SK-N-SH treated with all-trans-retinoic acid at 6 μM for 48 hours (cell line): Measurements from ENCODE around the gene XPR1.
"Not testable (repeated sequence)": the region's sequence is repeated elsewhere in the genome, so short reads cannot be mapped to it uniquely, and the experiment has no call there.

Source experiments
- ATAC-seq: fragments of 200-7000 bp; cut with Tn5 transposase; 3 replicates; pipeline ENCODE4 v1.9.1; 2020; ENCODE audit warnings: mild to moderate bottlenecking, moderate library complexity
- ARNTL ChIP-seq: fragments of 450-650 bp; formaldehyde crosslinking; IDR thresholded peaks from 2 replicates; pipeline ENCODE4 v1.5.0; 2020; ENCODE audit warnings: low read depth, mild to moderate bottlenecking, moderate library complexity, borderline replicate concordance
- BACH2 ChIP-seq: fragments of 250-450 bp; sonication (Bioruptor Pico); IDR thresholded peaks from 2 replicates; pipeline ENCODE4 v1.9.0; 2021; ENCODE audit warnings: mild to moderate bottlenecking, borderline replicate concordance
- CSDC2 ChIP-seq: fragments of 250-450 bp; sonication (Bioruptor Pico); IDR thresholded peaks from 2 replicates; pipeline ENCODE4 v1.5.0; 2020; ENCODE audit warnings: mild to moderate bottlenecking, moderate library complexity
- CSRNP3 ChIP-seq: fragments of 250-450 bp; sonication (Bioruptor Pico); IDR thresholded peaks from 2 replicates; pipeline ENCODE4 v1.5.1; 2021; ENCODE audit warnings: mild to moderate bottlenecking, moderate library complexity
- ESRRG ChIP-seq: fragments of 250-450 bp; sonication (Bioruptor Pico); IDR thresholded peaks from 2 replicates; pipeline ENCODE4 v1.6.1; 2021; ENCODE audit warnings: mild to moderate bottlenecking
- GLIS3 ChIP-seq: fragments of 250-450 bp; sonication (Bioruptor Pico); IDR thresholded peaks from 2 replicates; pipeline ENCODE4 v1.5.0; 2020; ENCODE audit warnings: mild to moderate bottlenecking, moderate library complexity
- ISL1 ChIP-seq: fragments of 250-450 bp; sonication (Bioruptor Pico); IDR thresholded peaks from 2 replicates; pipeline ENCODE4 v2.1.2; 2022; ENCODE audit warnings: mild to moderate bottlenecking, moderate library complexity
- OSR1 ChIP-seq: fragments of 250-450 bp; sonication (Bioruptor Pico); IDR thresholded peaks from 2 replicates; pipeline ENCODE4 v1.8.0; 2022; ENCODE audit warnings: moderate library complexity, mild to moderate bottlenecking, inconsistent platforms
- PATZ1 ChIP-seq: fragments of 250-450 bp; sonication (Bioruptor Pico); IDR thresholded peaks from 2 replicates; pipeline ENCODE4 v1.8.0; 2020; ENCODE audit warnings: mild to moderate bottlenecking, moderate library complexity, borderline replicate concordance
- PPARA ChIP-seq: fragments of 250-450 bp; sonication (Bioruptor Pico); IDR thresholded peaks from 2 replicates; pipeline ENCODE4 v1.5.0; 2020; ENCODE audit warnings: mild to moderate bottlenecking, borderline replicate concordance
- RARB ChIP-seq: fragments of 250-450 bp; sonication (Bioruptor Pico); IDR thresholded peaks from 2 replicates; pipeline ENCODE4 v1.8.0; 2021; ENCODE audit warnings: mild to moderate bottlenecking, moderate library complexity
- SNAI2 ChIP-seq: fragments of 250-450 bp; sonication (Bioruptor Pico); IDR thresholded peaks from 2 replicates; pipeline ENCODE4 v1.5.0; 2020; ENCODE audit warnings: mild to moderate bottlenecking, moderate library complexity
- TCF4 ChIP-seq: fragments of 250-450 bp; sonication (Bioruptor Pico); IDR thresholded peaks from 2 replicates; pipeline ENCODE4 v1.8.0; 2021; ENCODE audit warnings: mild to moderate bottlenecking, moderate library complexity, borderline replicate concordance
- TOX ChIP-seq: fragments of 250-450 bp; sonication (Bioruptor Pico); IDR thresholded peaks from 2 replicates; pipeline ENCODE4 v1.8.0; 2021; ENCODE audit warnings: mild to moderate bottlenecking, moderate library complexity, borderline replicate concordance
- ZFP3 ChIP-seq: fragments of 250-450 bp; sonication (Bioruptor Pico); IDR thresholded peaks from 2 replicates; pipeline ENCODE4 v1.5.0; 2020; ENCODE audit warnings: mild to moderate bottlenecking, moderate library complexity
- ZFP30 ChIP-seq: fragments of 450-650 bp; formaldehyde crosslinking; IDR thresholded peaks from 2 replicates; pipeline ENCODE4 v1.5.0; 2022; ENCODE audit warnings: mild to moderate bottlenecking, moderate library complexity
- ZNF565 ChIP-seq: fragments of 450-650 bp; formaldehyde crosslinking; conservative IDR thresholded peaks from 2 replicates; pipeline ENCODE4 v1.5.0; 2020; ENCODE audit warnings: low read depth, mild to moderate bottlenecking, moderate library complexity
- ZNF70 ChIP-seq: fragments of 450-650 bp; formaldehyde crosslinking; IDR thresholded peaks from 2 replicates; pipeline ENCODE4 v1.5.0; 2020; ENCODE audit warnings: mild to moderate bottlenecking, moderate library complexity
- ZNF8 ChIP-seq: fragments of 450-650 bp; formaldehyde crosslinking; IDR thresholded peaks from 2 replicates; pipeline ENCODE4 v1.5.0; 2020; ENCODE audit warnings: mild to moderate bottlenecking, moderate library complexity
- TF ChIP-seq, protein P1 (sequence below): fragments of 250-450 bp; sonication (Bioruptor Pico); IDR thresholded peaks from 2 replicates; pipeline ENCODE4 v1.8.0; 2021; ENCODE audit warnings: low read depth, mild to moderate bottlenecking, moderate library complexity, borderline replicate concordance
- TF ChIP-seq, protein P2 (sequence below): fragments of 250-450 bp; sonication (Bioruptor Pico); IDR thresholded peaks from 2 replicates; pipeline ENCODE4 v1.5.1; 2020; ENCODE audit warnings: low read depth, mild to moderate bottlenecking, moderate library complexity

The XPR1 gene

GRCh38 chr1:180854001-180854400 is 222.2 kb downstream of the XPR1 start (continued):
- TF ChIP-seq TOX (CRISPR knock-in tag) (no peak), ZNF70 (no peak; the same call in 1 of the 2 replicates), BACH2 (CRISPR knock-in tag) (no peak), ZFP30 (CRISPR knock-in tag) (no peak), ESRRG (no peak), ARNTL (CRISPR knock-in tag) (no peak)
- TF ChIP-seq, protein P1, sequence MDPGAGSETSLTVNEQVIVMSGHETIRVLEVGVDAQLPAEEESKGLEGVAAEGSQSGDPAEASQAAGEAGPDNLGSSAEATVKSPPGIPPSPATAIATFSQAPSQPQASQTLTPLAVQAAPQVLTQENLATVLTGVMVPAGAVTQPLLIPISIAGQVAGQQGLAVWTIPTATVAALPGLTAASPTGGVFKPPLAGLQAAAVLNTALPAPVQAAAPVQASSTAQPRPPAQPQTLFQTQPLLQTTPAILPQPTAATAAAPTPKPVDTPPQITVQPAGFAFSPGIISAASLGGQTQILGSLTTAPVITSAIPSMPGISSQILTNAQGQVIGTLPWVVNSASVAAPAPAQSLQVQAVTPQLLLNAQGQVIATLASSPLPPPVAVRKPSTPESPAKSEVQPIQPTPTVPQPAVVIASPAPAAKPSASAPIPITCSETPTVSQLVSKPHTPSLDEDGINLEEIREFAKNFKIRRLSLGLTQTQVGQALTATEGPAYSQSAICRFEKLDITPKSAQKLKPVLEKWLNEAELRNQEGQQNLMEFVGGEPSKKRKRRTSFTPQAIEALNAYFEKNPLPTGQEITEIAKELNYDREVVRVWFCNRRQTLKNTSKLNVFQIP (CRISPR knock-in tag), result no peak
- TF ChIP-seq, all 23 proteins: peak for 0

DNA sequence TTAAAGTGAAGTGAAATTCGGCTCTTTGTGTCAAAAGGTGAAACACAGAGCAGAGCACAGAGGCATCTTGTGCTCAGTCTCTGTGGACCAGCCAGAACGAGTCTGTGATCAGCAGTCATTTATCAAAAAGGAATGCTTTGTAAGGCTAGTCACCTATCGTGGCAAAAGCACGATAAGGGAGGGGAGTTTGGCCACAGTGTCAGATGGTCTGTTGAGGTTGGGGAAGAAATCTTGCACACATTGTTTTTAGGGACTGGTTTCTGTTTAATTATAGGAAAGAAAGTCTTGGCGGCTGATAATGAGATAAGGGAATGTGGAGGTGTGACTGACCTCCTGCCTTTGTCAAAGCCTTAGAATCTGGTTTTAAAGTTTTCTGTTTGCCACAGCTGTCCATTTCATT is 222.6 kb downstream of the XPR1 start:
- ATAC-seq, result peak; percentile 27; the same call in 1 of the 3 replicates

GRCh38 chr1:180857947-180858725 is 226.3 kb downstream of the XPR1 start:
- ATAC-seq, result not testable (repeated sequence)

More for the DNA sequence above, 222.6 kb downstream of the XPR1 start:
- TF ChIP-seq OSR1 (no peak), GLIS3 (no peak)

GRCh38 chr1:180859306-180859705 is 227.5 kb downstream of the XPR1 start:
- no peak for ATAC-seq

DNA sequence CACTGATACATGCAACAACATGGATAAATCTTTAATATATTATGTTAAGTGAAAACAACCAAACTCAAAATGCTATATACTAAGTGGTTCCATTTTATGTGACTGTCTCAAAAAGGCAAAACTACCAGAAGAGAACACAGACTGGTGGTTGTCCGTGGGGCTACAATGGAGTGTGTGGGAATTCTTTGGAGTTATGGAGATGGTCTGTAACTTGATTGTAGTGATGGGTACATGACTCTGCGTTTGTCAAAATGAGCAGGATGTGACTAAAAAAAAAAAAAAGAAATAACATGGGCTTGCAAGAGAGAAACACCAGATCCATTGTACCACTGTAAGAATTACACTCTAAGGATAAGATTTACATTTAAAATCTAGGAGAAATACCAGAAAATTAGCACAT is 228.7 kb downstream of the XPR1 start:
- peak; percentile 55; the same call in 2 of the 3 replicates for ATAC-seq

More at GRCh38 chr1:180859306-180859705, 227.5 kb downstream of the XPR1 start:
- TF ChIP-seq PPARA (CRISPR knock-in tag) (no peak), ISL1 (CRISPR knock-in tag) (no peak), GLIS3 (no peak), ZNF565 (no peak), ZFP3 (CRISPR knock-in tag) (no peak), TCF4 (CRISPR knock-in tag) (no peak), ZFP30 (CRISPR knock-in tag) (no peak), ZNF70 (no peak)

More for the DNA sequence above, 228.7 kb downstream of the XPR1 start:
- TF ChIP-seq TCF4 (CRISPR knock-in tag), result no peak
- TF ChIP-seq, protein P1 (CRISPR knock-in tag), result no peak
- TF ChIP-seq TOX (CRISPR knock-in tag), result no peak
- TF ChIP-seq ESRRG, result no peak
- no peak for TF ChIP-seq RARB
- no peak for TF ChIP-seq PPARA (CRISPR knock-in tag)
- TF ChIP-seq, protein P2, sequence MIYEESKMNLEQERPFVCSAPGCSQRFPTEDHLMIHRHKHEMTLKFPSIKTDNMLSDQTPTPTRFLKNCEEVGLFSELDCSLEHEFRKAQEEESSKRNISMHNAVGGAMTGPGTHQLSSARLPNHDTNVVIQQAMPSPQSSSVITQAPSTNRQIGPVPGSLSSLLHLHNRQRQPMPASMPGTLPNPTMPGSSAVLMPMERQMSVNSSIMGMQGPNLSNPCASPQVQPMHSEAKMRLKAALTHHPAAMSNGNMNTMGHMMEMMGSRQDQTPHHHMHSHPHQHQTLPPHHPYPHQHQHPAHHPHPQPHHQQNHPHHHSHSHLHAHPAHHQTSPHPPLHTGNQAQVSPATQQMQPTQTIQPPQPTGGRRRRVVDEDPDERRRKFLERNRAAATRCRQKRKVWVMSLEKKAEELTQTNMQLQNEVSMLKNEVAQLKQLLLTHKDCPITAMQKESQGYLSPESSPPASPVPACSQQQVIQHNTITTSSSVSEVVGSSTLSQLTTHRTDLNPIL (CRISPR knock-in tag), result no peak
- TF ChIP-seq PATZ1 (CRISPR knock-in tag), result no peak
- no peak for TF ChIP-seq CSRNP3 (CRISPR knock-in tag)
- TF ChIP-seq CSDC2, result no peak
- no peak for TF ChIP-seq ZNF8 (CRISPR knock-in tag)
- no peak for TF ChIP-seq SNAI2 (CRISPR knock-in tag)
- no peak for TF ChIP-seq ZNF565
- TF ChIP-seq ARNTL (CRISPR knock-in tag), result no peak
- no peak for TF ChIP-seq OSR1
- TF ChIP-seq, all 23 proteins: peak for 0
